H1 (cell line): ENCODE results near the gene SMAP1. TPM values are rescaled to one million over a fixed set of nuclear protein-coding genes. Genes with fewer than 3 reads are reported as not detected.

ENCODE experiments used
- CTCF ChIA-PET: fragments of 300-600 bp; sonication (Branson Sonifier 250); formaldehyde crosslinking; loops from one replicate; lab custom pipeline; 2021; ENCODE audit not compliant: partially characterized antibody; lab: Charles Lee
- POLR2A ChIA-PET: fragments of 300-600 bp; sonication (Branson Sonifier 250); formaldehyde crosslinking; loops from one replicate; lab custom pipeline; 2021; ENCODE audit warnings: inconsistent platforms; ENCODE audit not compliant: partially characterized antibody; lab: Charles Lee
- DNase-seq, 2 experiments: peaks; one replicate each; pipeline versions ENCODE4 v3.0.0 to v3.0.0-alpha.2; 2010 to 2022; ENCODE audit warnings: low spot score in 2 of 2, low read depth in 1 of 2, mixed read lengths in 1 of 2
- FAIRE-seq: peaks from 2 replicates; lab custom pipeline; 2011; peaks lifted over from hg19 to GRCh38; lab: Jason Lieb, UNC
- H2AFZ ChIP-seq: 2 replicates; pipeline ENCODE4 v1.8.1; 2012; ENCODE audit warnings: low read length, inconsistent platforms
- H2AK5ac ChIP-seq: 2 replicates; pipeline ENCODE4 v1.6.1; 2013; ENCODE audit warnings: low read depth, low read length
- H2BK120ac ChIP-seq: replicated peaks from 2 replicates; pipeline ENCODE3; 2013; ENCODE audit warnings: low read depth, low read length, inconsistent platforms
- H2BK12ac ChIP-seq: 2 replicates; pipeline ENCODE4 v1.6.1; 2013; ENCODE audit warnings: low read depth, low read length
- H2BK15ac ChIP-seq: 2 replicates; pipeline ENCODE4 v1.6.1; 2013; ENCODE audit warnings: low read length
- H2BK20ac ChIP-seq: 2 replicates; pipeline ENCODE4 v1.6.1; 2013; ENCODE audit warnings: low read length
- H2BK5ac ChIP-seq: 2 replicates; pipeline ENCODE4 v1.6.1; 2013; ENCODE audit warnings: low read depth, low read length
- H3K14ac ChIP-seq: 2 replicates; pipeline ENCODE4 v1.6.1; 2013; ENCODE audit warnings: inconsistent platforms; ENCODE audit not compliant: insufficient read length
- H3K18ac ChIP-seq: 2 replicates; pipeline ENCODE4 v1.6.1; 2013; ENCODE audit warnings: low read length; ENCODE audit errors: extremely low read depth
- H3K23ac ChIP-seq: 2 replicates; pipeline ENCODE4 v1.6.1; 2013; ENCODE audit warnings: inconsistent platforms; ENCODE audit not compliant: insufficient read length
- H3K23me2 ChIP-seq: 2 replicates; pipeline ENCODE4 v1.6.1; 2013; ENCODE audit warnings: low read depth, low read length
- H3K27ac ChIP-seq: 2 replicates; pipeline ENCODE4 v1.6.1; 2011; ENCODE audit warnings: low read depth, low read length, inconsistent platforms
- H3K27me3 ChIP-seq, 4 experiments: replicated peaks in 1 of 4; 1 replicate in 1 of 4; 2 replicates in 3 of 4; pipeline versions ENCODE4 v1.6.1 to v1.8.1; 2011 to 2013; ENCODE audit warnings: low read length in 3 of 4, mild to moderate bottlenecking in 3 of 4, inconsistent platforms in 2 of 4, mixed read lengths in 2 of 4, moderate library complexity in 1 of 4; ENCODE audit not compliant: control insufficient read depth in 3 of 4, insufficient read depth in 3 of 4; ENCODE audit errors: extremely low read depth in 1 of 4
- H3K36me3 ChIP-seq, 4 experiments: 2 replicates each; pipeline versions ENCODE4 v1.6.1 to v1.8.1; 2011 to 2013; ENCODE audit warnings: mild to moderate bottlenecking in 4 of 4, low read length in 3 of 4, moderate library complexity in 2 of 4, control low read depth in 1 of 4, inconsistent platforms in 1 of 4; ENCODE audit not compliant: insufficient read depth in 4 of 4, control insufficient read depth in 2 of 4
- H3K4ac ChIP-seq: replicated peaks from 2 replicates; pipeline ENCODE3; 2013; ENCODE audit warnings: low read length, low read depth, mixed read lengths, inconsistent platforms; ENCODE audit not compliant: insufficient read length
- H3K4me1 ChIP-seq, 4 experiments: replicated peaks in 1 of 4; 1 replicate in 1 of 4; 2 replicates in 3 of 4; pipeline versions ENCODE4 v1.6.1 to v1.8.1; 2011 to 2013; ENCODE audit warnings: low read length in 3 of 4, inconsistent platforms in 2 of 4, mixed read lengths in 1 of 4; ENCODE audit not compliant: insufficient read depth in 4 of 4, control insufficient read depth in 3 of 4
- H3K4me2 ChIP-seq, 2 experiments: 2 replicates each; pipeline versions ENCODE4 v1.6.1 to v1.8.1; 2011 to 2013; ENCODE audit warnings: low read depth in 2 of 2, low read length in 2 of 2, control low read depth in 1 of 2, inconsistent platforms in 1 of 2, mild to moderate bottlenecking in 1 of 2; ENCODE audit not compliant: insufficient read depth in 1 of 2
- H3K4me3 ChIP-seq, 4 experiments: fragments of 200-600, 300-600 bp in 1 of 4; sonication (generic), shearing (Covaris generic), sonication (Bioruptor Twin) in 1 of 4; 2 replicates each; pipeline versions ENCODE4 v1.5.1 to v1.8.1; 2011 to 2016; ENCODE audit warnings: low read length in 4 of 4, low read depth in 3 of 4, control low read depth in 2 of 4, inconsistent platforms in 2 of 4, mild to moderate bottlenecking in 2 of 4, mixed read lengths in 1 of 4, moderate library complexity in 1 of 4; ENCODE audit not compliant: insufficient read depth in 2 of 4; ENCODE audit errors: extremely low read depth in 1 of 4
- H3K56ac ChIP-seq: replicated peaks from 2 replicates; pipeline ENCODE3; 2013; ENCODE audit warnings: low read depth, mild to moderate bottlenecking, mixed read lengths, low read length, inconsistent platforms; ENCODE audit not compliant: insufficient read length
- H3K79me1 ChIP-seq: 2 replicates; pipeline ENCODE4 v1.6.1; 2013; ENCODE audit warnings: low read depth, low read length, control low read depth
- H3K79me2 ChIP-seq, 2 experiments: 2 replicates each; pipeline versions ENCODE4 v1.6.1 to v1.8.1; 2012 to 2013; ENCODE audit warnings: low read length in 2 of 2, mild to moderate bottlenecking in 2 of 2, inconsistent platforms in 1 of 2; ENCODE audit not compliant: insufficient read depth in 2 of 2, control insufficient read depth in 1 of 2
- H3K9ac ChIP-seq, 4 experiments: replicated peaks in 1 of 4; 1 replicate in 1 of 4; 2 replicates in 3 of 4; pipeline versions ENCODE4 v1.6.1 to v1.8.1; 2011 to 2013; ENCODE audit warnings: low read depth in 3 of 4, low read length in 3 of 4, control low read depth in 2 of 4, mild to moderate bottlenecking in 2 of 4, moderate library complexity in 2 of 4, inconsistent platforms in 1 of 4; ENCODE audit errors: extremely low read depth in 1 of 4
- H3K9me3 ChIP-seq, 2 experiments: 2 replicates each; pipeline versions ENCODE4 v1.6.1 to v1.8.1; 2012 to 2013; ENCODE audit warnings: mild to moderate bottlenecking in 2 of 2, moderate library complexity in 2 of 2, control low read depth in 1 of 2, inconsistent platforms in 1 of 2, low read depth in 1 of 2, low read length in 1 of 2, mixed read lengths in 1 of 2; ENCODE audit not compliant: insufficient read depth in 2 of 2
- H4K20me1 ChIP-seq, 2 experiments: replicated peaks in 1 of 2; 2 replicates each; pipeline versions ENCODE3 to v1.8.1; 2011 to 2013; ENCODE audit warnings: inconsistent platforms in 2 of 2, low read length in 2 of 2, mild to moderate bottlenecking in 1 of 2; ENCODE audit not compliant: insufficient read depth in 2 of 2, control insufficient read depth in 1 of 2
- H4K5ac ChIP-seq: 2 replicates; pipeline ENCODE4 v1.6.1; 2013; ENCODE audit warnings: low read length, low read depth, mixed read lengths, inconsistent platforms; ENCODE audit not compliant: insufficient read length
- H4K8ac ChIP-seq: 2 replicates; pipeline ENCODE4 v1.8.0; 2013; ENCODE audit warnings: mild to moderate bottlenecking, moderate library complexity, low read length, inconsistent platforms; ENCODE audit not compliant: insufficient read depth; ENCODE audit errors: extremely low read depth
- H4K91ac ChIP-seq: replicated peaks from 2 replicates; pipeline ENCODE3; 2013; ENCODE audit warnings: low read length, mixed read lengths, inconsistent platforms; ENCODE audit not compliant: insufficient read length
- CHD2 ChIP-seq: IDR thresholded peaks from 2 replicates; pipeline ENCODE4 v1.6.1; 2012; ENCODE audit warnings: low read length, improper control_type of control experiment
- RBBP5 ChIP-seq: IDR thresholded peaks from 2 replicates; pipeline ENCODE4 v1.7.1; 2012; ENCODE audit warnings: low read depth, mild to moderate bottlenecking, inconsistent platforms, low read length, moderate library complexity, borderline replicate concordance
- SP2 ChIP-seq: IDR thresholded peaks from 2 replicates; pipeline ENCODE4 v1.6.1; 2012; ENCODE audit warnings: mild to moderate bottlenecking, low read length, inconsistent platforms
- SRF ChIP-seq: IDR thresholded peaks from 2 replicates; pipeline ENCODE4 v1.6.1; 2011; ENCODE audit warnings: mild to moderate bottlenecking, low read depth, low read length, moderate library complexity
- TEAD4 ChIP-seq: IDR thresholded peaks from 2 replicates; pipeline ENCODE4 v1.6.1; 2012; ENCODE audit warnings: low read depth, low read length, inconsistent platforms, mixed read lengths
- ZNF274 ChIP-seq: IDR thresholded peaks from 2 replicates; pipeline ENCODE4 v1.7.0; 2012; ENCODE audit warnings: low read length, borderline replicate concordance; ENCODE audit errors: extremely low read depth
- WGBS, 2 experiments: shearing (Covaris generic) in 1 of 2; methylation state at CpG; one replicate each; pipeline versions ENCODE4 v1.1.6 to v1.1.7; 2013 to 2015; ENCODE audit warnings: low lambda C conversion rate in 2 of 2, mixed read lengths in 2 of 2, inconsistent platforms in 1 of 2, low coverage in 1 of 2, missing lambda C conversion rate in 1 of 2; ENCODE audit not compliant: insufficient replicate concordance in 2 of 2, insufficient coverage in 1 of 2, insufficient read length in 1 of 2; ENCODE audit errors: extremely low coverage in 1 of 2, missing lambda C conversion rate in 1 of 2; 5-methylcytosine and 5-hydroxymethylcytosine counted together
- polyA plus RNA-seq, 7 experiments: library from polyadenylated mRNA; depleted of rRNA in 3 of 7; stranded (reverse) in 5 of 7; unstranded in 2 of 7; fragments of >200 nt in 5 of 7; fragments of 200-250 nt in 2 of 7; gene quantifications; 1 replicate in 5 of 7; 2 replicates in 1 of 7; 4 replicates in 1 of 7; pipeline versions ENCODE4 v1.2.1 to v1.2.3, GENCODE V29; 2011 to 2013; ENCODE audit warnings: missing spikeins in 2 of 7, mixed read lengths in 2 of 7
- total RNA-seq: library from RNA; stranded (reverse); fragmentation: NEBNext Ultra II Directional; extraction: Animal tissue kit (Norgen Biotek cat#: 25700); gene quantifications from 2 replicates; pipeline ENCODE4 v1.2.1, GENCODE V29; 2021

SMAP1 gene
- total and polyA plus RNA-seq, 2 of the 8 experiments (the other 6 are each of a cell fraction or from before 2014, with no cell fraction given): 18.8 to 32.4 TPM

GRCh38 chr6:70847106-70848084 is 179.7 kb downstream of the SMAP1 start:
- Histone ChIP-seq H2AK5ac (no peak overlapping the region), H3K79me1 (no peaks in the 10 kb centered on the region), H2BK120ac (no peak overlapping the region), H3K56ac (no peak overlapping the region), H3K79me2 (no peaks in the 10 kb centered on the region), H3K27ac (no peak overlapping the region), H4K91ac (no peak overlapping the region), H4K8ac (no peak overlapping the region), H3K4me2 (no peak overlapping the region), H4K20me1 (no peaks in the 10 kb centered on the region), H3K23me2 (no peaks in the 10 kb centered on the region), H2BK15ac (no peak overlapping the region), H3K4ac (no peak overlapping the region), H3K9ac (no peak overlapping the region), H3K4me3 (no peak overlapping the region), H3K18ac (no peak overlapping the region), H2AFZ (no peak overlapping the region), H3K9me3 (peaks cover 7 to 14% of the 10 kb centered on the region in 2 experiments), H3K23ac (no peak overlapping the region), H2BK20ac (no peak overlapping the region), H3K36me3 (peaks cover 0 to 3% (median 0%) of the 10 kb centered on the region in 4 experiments; a peak in 1 of 8 replicates), H3K14ac (no peak overlapping the region), H3K4me1 (peaks cover 0 to 3% (median 0%) of the 10 kb centered on the region in 4 experiments; a peak in 2 of 7 replicates), H4K5ac (no peak overlapping the region), H3K27me3 (no peaks in the 10 kb centered on the region), H2BK5ac (no peak overlapping the region), H2BK12ac (no peak overlapping the region)
- WGBS, 2 experiments: 91% methylated on average over 4 of the region's 4 CpGs; no CpG with 5 or more reads in 1 of the 2 experiments
- ChIA-PET CTCF (interaction anchor here (1.2 kb wide), 1 partner anchor 11 kb away, joined by 3 read pairs; no protein-coding TSS in a partner anchor), POLR2A (interaction anchor here (0.5 kb wide), 1 partner anchor 33 kb away, joined by 3 read pairs; no protein-coding TSS in a partner anchor)
- DNase-seq (no peak), FAIRE-seq (no peak)
- TF ChIP-seq ZNF274 (no peak), TEAD4 (no peak), CHD2 (no peak), SP2 (no peak), SRF (no peak), RBBP5 (no peak)
